ENCODE measurements around the gene CADM1. TPM values are rescaled to one million over a fixed set of nuclear protein-coding genes. Genes with fewer than 3 reads are reported as not detected.

The CADM1 gene
- total RNA-seq, 1 donor = 0.45 TPM

- DNase-seq (ENCODE audit: low read depth) = no peak
- TF ChIP-seq CTCF (IDR thresholded peaks at IDR 0.05; ENCODE audit: insufficient read depth, low read length) = no peak
These were observed 336.8 kb downstream of the CADM1 start for GRCh38 chr11:115167456-115167855.

GRCh38 chr11:115166820-115167219 lies 337.4 kb downstream of the CADM1 start:
- DNase-seq (ENCODE audit: low read depth) = no peak
- no peak overlapping the region for H3K4me3 ChIP-seq (ENCODE audit: low read depth, low read length)
- TF ChIP-seq CTCF (IDR thresholded peaks at IDR 0.05; ENCODE audit: insufficient read depth, low read length) = no peak

More at GRCh38 chr11:115167456-115167855, 336.8 kb downstream of the CADM1 start:
- H3K4me3 ChIP-seq (ENCODE audit: low read depth, low read length) = no peak overlapping the region

DNA sequence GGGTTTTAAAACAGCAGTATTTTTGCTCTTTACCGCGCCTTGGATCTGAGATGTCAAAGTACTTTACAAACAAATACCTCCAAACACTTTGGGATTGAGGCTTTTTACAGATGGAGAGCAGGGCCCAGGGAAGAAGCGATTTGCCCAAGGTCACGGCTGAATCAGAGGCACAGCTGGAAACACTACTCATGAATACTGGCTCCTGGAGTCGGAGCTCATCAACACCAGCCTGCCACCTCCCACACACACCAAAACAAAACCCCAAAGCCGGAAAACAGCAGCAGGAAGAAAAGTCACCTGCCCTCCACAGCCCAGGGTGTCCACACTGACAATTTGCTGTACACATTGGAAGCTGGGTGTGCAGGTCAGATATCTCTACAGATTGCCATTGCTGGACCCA lies 339.4 kb downstream of the CADM1 start:
- DNase-seq (ENCODE audit: low read depth) = no peak
- TF ChIP-seq CTCF (IDR thresholded peaks at IDR 0.05; ENCODE audit: insufficient read depth, low read length) = no peak
- H3K4me3 ChIP-seq (ENCODE audit: low read depth, low read length) = no peak overlapping the region

DNA sequence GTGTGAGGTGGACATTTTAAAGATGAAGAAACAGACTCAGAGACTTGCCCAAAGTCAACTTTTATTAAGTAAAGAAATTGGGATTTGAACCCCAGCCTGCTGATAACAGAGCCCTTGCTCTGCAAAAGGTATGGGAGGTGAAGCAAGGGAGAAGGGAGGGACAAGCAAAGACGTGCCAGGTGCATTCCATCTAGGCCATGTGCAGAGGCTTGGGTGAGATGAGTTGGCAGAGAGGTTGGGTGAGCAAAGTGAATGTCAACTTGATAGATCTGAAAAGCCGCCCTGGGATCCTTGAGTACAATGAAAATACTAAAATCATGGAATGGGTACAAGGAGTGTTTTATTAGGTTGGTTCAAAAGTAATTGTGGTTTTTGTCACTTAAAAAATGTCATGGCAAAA lies 341.3 kb downstream of the CADM1 start:
- DNase-seq (ENCODE audit: low read depth) = no peak
- no peak for TF ChIP-seq CTCF (IDR thresholded peaks at IDR 0.05; ENCODE audit: insufficient read depth, low read length)
- no peak overlapping the region for H3K4me3 ChIP-seq (ENCODE audit: low read depth, low read length)

- no peak for DNase-seq (ENCODE audit: low read depth)
- H3K4me3 ChIP-seq (ENCODE audit: low read depth, low read length) = no peak overlapping the region
- no peak for TF ChIP-seq CTCF (IDR thresholded peaks at IDR 0.05; ENCODE audit: insufficient read depth, low read length)
These were observed 342.3 kb downstream of the CADM1 start for GRCh38 chr11:115161876-115162275.

DNA sequence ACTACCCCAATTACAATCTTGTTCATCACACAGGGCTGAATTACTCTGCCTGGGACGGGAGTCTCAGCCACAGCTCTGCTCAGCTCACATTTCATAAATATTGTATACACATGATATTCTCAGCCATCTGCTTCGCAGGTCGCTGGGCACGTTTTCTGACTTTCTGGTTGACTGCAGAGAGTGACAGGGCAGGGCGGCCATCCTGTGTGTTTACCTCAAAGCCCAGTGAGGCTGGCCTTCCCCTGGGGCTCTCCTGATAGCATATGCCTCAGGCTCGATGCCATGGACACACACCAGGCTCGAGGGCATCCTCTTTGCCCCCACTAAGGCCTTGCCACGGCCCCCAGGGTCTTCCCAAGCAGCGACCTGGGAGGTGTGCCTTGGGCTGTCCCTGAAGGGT lies 345.0 kb downstream of the CADM1 start:
- TF ChIP-seq CTCF (IDR thresholded peaks at IDR 0.05; ENCODE audit: insufficient read depth, low read length) = no peak
- no peak for DNase-seq (ENCODE audit: low read depth)

DNA sequence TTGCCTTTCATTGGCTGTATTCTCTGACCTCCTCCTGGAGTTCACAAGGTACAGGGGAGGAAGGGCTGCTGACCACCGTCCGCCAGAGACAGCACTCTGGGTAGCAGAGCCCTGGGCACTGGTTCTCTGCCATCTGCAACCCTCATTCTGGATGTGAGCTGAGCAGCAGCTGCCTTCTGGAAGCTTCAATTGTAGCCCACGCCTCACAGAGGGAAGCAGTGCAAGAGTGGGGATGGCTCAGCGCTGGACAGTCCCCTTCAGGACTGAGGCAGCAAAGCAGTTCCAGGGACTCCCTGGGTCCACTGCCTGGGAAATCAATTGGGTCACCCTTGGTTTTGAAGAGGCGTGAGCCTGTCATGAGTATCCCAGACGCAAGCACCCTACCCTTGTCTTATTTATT lies 346.2 kb downstream of the CADM1 start:
- no peak for DNase-seq (ENCODE audit: low read depth)
- no peak for TF ChIP-seq CTCF (IDR thresholded peaks at IDR 0.05; ENCODE audit: insufficient read depth, low read length)
- no peak overlapping the region for H3K4me3 ChIP-seq (ENCODE audit: low read depth, low read length)

More for the DNA sequence above, 345.0 kb downstream of the CADM1 start:
- H3K4me3 ChIP-seq (ENCODE audit: low read depth, low read length) = no peak overlapping the region

Measured in fibroblast of the aortic adventitia (primary cell).